Measurements from ENCODE around the gene LRRTM4. TPM values are rescaled to one million over a fixed set of nuclear protein-coding genes. Genes with fewer than 3 reads are reported as not detected.

LRRTM4 gene
- total RNA-seq, 2 experiments from 2014 or later: not detected

- CTCF ChIA-PET (ENCODE audit: unreplicated experiment): no interaction called here
- Histone ChIP-seq H3K9me3 (ENCODE audit: low read length) (no peaks in the 10 kb centered on the region), H3K79me2 (ENCODE audit: insufficient read depth, low read depth, low read length) (no peaks in the 10 kb centered on the region), H4K20me1 (ENCODE audit: insufficient read depth, low read length) (no peaks in the 10 kb centered on the region), H3K4me1 (ENCODE audit: insufficient read depth, low read length, poor library complexity, severe bottlenecking) (no peaks in the 10 kb centered on the region), H3K4me2 (ENCODE audit: low read length) (no peak overlapping the region), H3K9me2 (ENCODE audit: insufficient read depth, low read length) (no peaks in the 10 kb centered on the region), H2AFZ (ENCODE audit: low read length) (no peak overlapping the region), H3K36me3 (ENCODE audit: insufficient read depth, low read length) (no peaks in the 10 kb centered on the region), H3K4me3 (ENCODE audit: low read depth, low read length, poor library complexity, severe bottlenecking) (no peak overlapping the region), H3K27ac (ENCODE audit: low read depth, low read length, poor library complexity, severe bottlenecking) (no peak overlapping the region)
- intact Hi-C loops (cut with micrococcal nuclease; ENCODE audit: unreplicated experiment): no loop called here
- no peak for DNase-seq (ENCODE audit: low spot score)
- no TSS peak for BruUV-seq (replicated peaks)
- TF ChIP-seq CTCF (conservative IDR thresholded peaks at IDR 0.05; ENCODE audit: low read length) (no peak), EZH2phosphoT487 (IDR thresholded peaks at IDR 0.05; ENCODE audit: borderline replicate concordance, low read depth, low read length) (no peak)
- POLR2A ChIA-PET: no interaction called here
These were observed 361.2 kb downstream of the LRRTM4 start for GRCh38 chr2:77161009-77161408.

GRCh38 chr2:77156599-77156998 is 365.6 kb downstream of the LRRTM4 start:
- ChIA-PET POLR2A (interaction anchor here (0.6 to 0.7 kb wide), 4 partner anchors 41 to 305 kb away, joined by 3 to 7 read pairs (median 4); no protein-coding TSS in a partner anchor), CTCF (ENCODE audit: unreplicated experiment) (no interaction called here)
- no peak overlapping the region for H3K4me3 ChIP-seq (ENCODE audit: low read depth, low read length, poor library complexity, severe bottlenecking)
- H3K27ac ChIP-seq (ENCODE audit: low read depth, low read length, poor library complexity, severe bottlenecking): no peak overlapping the region
- no peaks in the 10 kb centered on the region for H3K9me3 ChIP-seq (ENCODE audit: low read length)
- TF ChIP-seq CTCF (conservative IDR thresholded peaks at IDR 0.05; ENCODE audit: low read length) (no peak), EZH2phosphoT487 (IDR thresholded peaks at IDR 0.05; ENCODE audit: borderline replicate concordance, low read depth, low read length) (no peak)
- H3K4me2 ChIP-seq (ENCODE audit: low read length): no peak overlapping the region
- H3K36me3 ChIP-seq (ENCODE audit: insufficient read depth, low read length): no peaks in the 10 kb centered on the region
- no peak for DNase-seq (ENCODE audit: low spot score)
- no peaks in the 10 kb centered on the region for H4K20me1 ChIP-seq (ENCODE audit: insufficient read depth, low read length)
- BruUV-seq (replicated peaks): no TSS peak
- intact Hi-C loops (cut with micrococcal nuclease; ENCODE audit: unreplicated experiment): no loop called here
- H3K9me2 ChIP-seq (ENCODE audit: insufficient read depth, low read length): no peaks in the 10 kb centered on the region
- no peaks in the 10 kb centered on the region for H3K79me2 ChIP-seq (ENCODE audit: insufficient read depth, low read depth, low read length)
- no peaks in the 10 kb centered on the region for H3K4me1 ChIP-seq (ENCODE audit: insufficient read depth, low read length, poor library complexity, severe bottlenecking)
- no peak overlapping the region for H2AFZ ChIP-seq (ENCODE audit: low read length)

- BruUV-seq (replicated peaks): no TSS peak
- no peaks in the 10 kb centered on the region for H3K4me1 ChIP-seq (ENCODE audit: insufficient read depth, low read length, poor library complexity, severe bottlenecking)
- H3K4me2 ChIP-seq (ENCODE audit: low read length): no peak overlapping the region
- no peak for DNase-seq (ENCODE audit: low spot score)
- H3K4me3 ChIP-seq (ENCODE audit: low read depth, low read length, poor library complexity, severe bottlenecking): no peak overlapping the region
- H3K27ac ChIP-seq (ENCODE audit: low read depth, low read length, poor library complexity, severe bottlenecking): no peak overlapping the region
- no peak overlapping the region for H2AFZ ChIP-seq (ENCODE audit: low read length)
- no peaks in the 10 kb centered on the region for H3K9me3 ChIP-seq (ENCODE audit: low read length)
- ChIA-PET CTCF (ENCODE audit: unreplicated experiment) (no interaction called here), POLR2A (no interaction called here)
- intact Hi-C loops (cut with micrococcal nuclease; ENCODE audit: unreplicated experiment): no loop called here
- H3K79me2 ChIP-seq (ENCODE audit: insufficient read depth, low read depth, low read length): no peaks in the 10 kb centered on the region
- no peaks in the 10 kb centered on the region for H3K36me3 ChIP-seq (ENCODE audit: insufficient read depth, low read length)
- no peaks in the 10 kb centered on the region for H4K20me1 ChIP-seq (ENCODE audit: insufficient read depth, low read length)
- H3K9me2 ChIP-seq (ENCODE audit: insufficient read depth, low read length): no peaks in the 10 kb centered on the region
- TF ChIP-seq CTCF (conservative IDR thresholded peaks at IDR 0.05; ENCODE audit: low read length) (no peak), EZH2phosphoT487 (IDR thresholded peaks at IDR 0.05; ENCODE audit: borderline replicate concordance, low read depth, low read length) (no peak)
These were observed 366.7 kb downstream of the LRRTM4 start for GRCh38 chr2:77155511-77155910.
